BJ (cell line): Measurements from ENCODE around the gene KRT36. TPM values are rescaled to one million over a fixed set of nuclear protein-coding genes. Genes with fewer than 3 reads are reported as not detected.

Source experiments
- CTCF ChIA-PET: fragments of 350-600 bp; formaldehyde crosslinking; extraction: SDS; loops from one replicate; lab custom pipeline; 2021; ENCODE audit warnings: antibody characterized with exemption, inconsistent platforms; lab: Yijun Ruan, JAX
- POLR2A ChIA-PET: fragments of 300-600 bp; sonication (Branson Sonifier 250); formaldehyde crosslinking; extraction: SDS; loops from one replicate; lab custom pipeline; 2021; ENCODE audit warnings: antibody characterized with exemption; lab: Charles Lee
- DNase-seq: peaks from one replicate; pipeline ENCODE4 v3.0.0-alpha.2; 2011; ENCODE audit warnings: low read depth
- H3K27me3 ChIP-seq: 2 replicates; pipeline ENCODE4 v1.6.0; 2011; ENCODE audit warnings: low read length; ENCODE audit not compliant: control insufficient read depth, insufficient read depth
- H3K36me3 ChIP-seq: 2 replicates; pipeline ENCODE4 v1.5.1; 2011; ENCODE audit warnings: low read length; ENCODE audit not compliant: control insufficient read depth, insufficient read depth
- H3K4me3 ChIP-seq: 2 replicates; pipeline ENCODE4 v1.5.1; 2011; ENCODE audit warnings: low read depth, mild to moderate bottlenecking, control low read depth, low read length
- CTCF ChIP-seq: IDR thresholded peaks from 2 replicates; pipeline ENCODE4 v1.5.1; 2011; ENCODE audit warnings: low read depth, mild to moderate bottlenecking, control low read depth, inconsistent platforms, low read length, moderate library complexity; ENCODE audit not compliant: insufficient read depth
- polyA plus RNA-seq: library from polyadenylated mRNA; depleted of rRNA; stranded (reverse); fragments of >200 nt; gene quantifications from 2 replicates; pipeline ENCODE4 v1.2.3, GENCODE V29; 2011

Gene KRT36
- polyA plus RNA-seq, 1 experiment = 0.04 TPM

- H3K4me3 ChIP-seq = no peak overlapping the region
- no peaks in the 10 kb centered on the region for H3K36me3 ChIP-seq
- no peaks in the 10 kb centered on the region for H3K27me3 ChIP-seq
- ChIA-PET CTCF (interaction anchor here (0.8 to 1.1 kb wide), 2 partner anchors 9 to 168 kb away, joined by 3 to 4 read pairs; partner anchors contain the start of gene KRT36), POLR2A (no interaction called here)
- DNase-seq = no peak
- TF ChIP-seq CTCF = no peak
These were observed 9.6 kb downstream of the KRT36 start for GRCh38 chr17:41480136-41480535.

GRCh38 chr17:41478237-41478636 lies 11.5 kb downstream of the KRT36 start:
- ChIA-PET POLR2A (interaction anchor here (0.8 kb wide), 1 partner anchor 16 kb away, joined by 3 read pairs; no protein-coding TSS in a partner anchor), CTCF (interaction anchor here (1.3 kb wide), 1 partner anchor 8 kb away, joined by 3 read pairs; no protein-coding TSS in a partner anchor)
- DNase-seq = no peak
- Histone ChIP-seq H3K36me3 (no peaks in the 10 kb centered on the region), H3K4me3 (no peak overlapping the region), H3K27me3 (no peaks in the 10 kb centered on the region)
- TF ChIP-seq CTCF = no peak

- POLR2A ChIA-PET = no interaction called here
- DNase-seq = no peak
- CTCF ChIA-PET = interaction anchor here (1.3 kb wide), 1 partner anchor 9 kb away, joined by 3 read pairs; no protein-coding TSS in a partner anchor
- Histone ChIP-seq H3K4me3 (no peak overlapping the region), H3K36me3 (no peaks in the 10 kb centered on the region), H3K27me3 (no peaks in the 10 kb centered on the region)
- no peak for TF ChIP-seq CTCF
These were observed 12.6 kb downstream of the KRT36 start for GRCh38 chr17:41476866-41477815.

GRCh38 chr17:41475421-41475820 lies 14.3 kb downstream of the KRT36 start:
- no peaks in the 10 kb centered on the region for H3K36me3 ChIP-seq
- ChIA-PET CTCF (interaction anchor here (0.8 to 1.3 kb wide), 2 partner anchors 11 to 15 kb away, joined by 3 read pairs; partner anchors contain the start of gene KRT36), POLR2A (no interaction called here)
- no peak for DNase-seq
- no peak overlapping the region for H3K4me3 ChIP-seq
- no peak for TF ChIP-seq CTCF
- no peaks in the 10 kb centered on the region for H3K27me3 ChIP-seq

GRCh38 chr17:41474863-41475262 lies 14.8 kb downstream of the KRT36 start:
- CTCF ChIA-PET = interaction anchor here (1.3 kb wide), 2 partner anchors 12 to 15 kb away, joined by 3 to 6 read pairs; partner anchors contain the start of gene KRT36
- H3K36me3 ChIP-seq = no peaks in the 10 kb centered on the region
- H3K4me3 ChIP-seq = no peak overlapping the region
- DNase-seq = no peak
- POLR2A ChIA-PET = no interaction called here
- no peaks in the 10 kb centered on the region for H3K27me3 ChIP-seq
- no peak for TF ChIP-seq CTCF
